Right cardiac atrium (tissue), 5 donors: ENCODE measurements around the gene UGT1A7. TPM values are rescaled to one million over a fixed set of nuclear protein-coding genes. Genes with fewer than 3 reads are reported as not detected.
"Not testable (repeated sequence)": the region's sequence is repeated elsewhere in the genome, so short reads cannot be mapped to it uniquely, and the experiment has no call there.

ENCODE experiments used
- ATAC-seq, 2 donors: fragments of 200-7000 bp; cut with Tn5 transposase; one replicate each; pipeline versions ENCODE4 v1.8.0 to v1.9.1; 2020; ENCODE audit warnings: moderate library complexity in 2 of 2, mild to moderate bottlenecking in 1 of 2
- DNase-seq, 3 donors: peaks; one replicate each; pipeline ENCODE4 v3.0.0-alpha.2; 2020
- H3K27ac ChIP-seq: one replicate; pipeline ENCODE4 v1.5.1; 2013; ENCODE audit warnings: mild to moderate bottlenecking, low read length, control low read depth, moderate library complexity
- H3K27me3 ChIP-seq: one replicate; pipeline ENCODE4 v1.6.1; 2013; ENCODE audit not compliant: control insufficient read depth, insufficient read depth
- H3K4me1 ChIP-seq: one replicate; pipeline ENCODE4 v1.6.1; 2013; ENCODE audit warnings: low read length; ENCODE audit not compliant: control insufficient read depth, insufficient read depth
- H3K4me3 ChIP-seq: one replicate; pipeline ENCODE4 v1.5.1; 2013; ENCODE audit warnings: low read length, control low read depth
- H3K9me3 ChIP-seq: one replicate; pipeline ENCODE4 v1.6.1; 2013; ENCODE audit warnings: low read length; ENCODE audit not compliant: control insufficient read depth
- WGBS: extraction: QIAGEN DNeasy Blood & Tissue Kit; methylation state at CpG from one replicate; pipeline ENCODE4 v1.1.7; 2013; 5-methylcytosine and 5-hydroxymethylcytosine counted together
- intact Hi-C, 4 donors: fragments of 100-400 bp; cut with DNase I; formaldehyde crosslinking; loops; one replicate each; pipeline versions ENCODE4 v1.11.0 to v1.14.0; 2022 to 2023
- polyA plus RNA-seq: library from polyadenylated mRNA; stranded (reverse); fragments of 200-250 nt; gene quantifications from one replicate; pipeline ENCODE4 v1.2.3, GENCODE V29; 2013
- total RNA-seq, 4 donors: library from RNA; stranded (reverse); fragmentation: NEBNext Ultra II Directional; extraction: Animal tissue kit (Norgen Biotek cat#: 25700); gene quantifications; one replicate each; pipeline ENCODE4 v1.2.1, GENCODE V29; 2021
- donor health status: healthy with polysubstance abuse.
- donor health status: DM: no; HTN: yes; CAD: no.
- donor health status: DM: no; HTN: no; CAD: no.
- donor health status: DM: no; HTN: yes; CAD: no; lungs with severe emphysema.
- donor health status: DM: yes; HTN: yes; CAD: no.

Gene UGT1A7
- total and polyA plus RNA-seq, 5 donors, result not detected

GRCh38 chr2:233747283-233747544 is 65.5 kb downstream of the UGT1A7 start:
- Histone ChIP-seq H3K27ac (no peak overlapping the region), H3K9me3 (peaks cover 2% of the 10 kb centered on the region), H3K4me3 (no peak overlapping the region), H3K4me1 (no peaks in the 10 kb centered on the region), H3K27me3 (no peaks in the 10 kb centered on the region)
- DNase-seq, result no peak
- 95% methylated on average over 6 of the region's 6 CpGs for WGBS
- intact Hi-C loops, result no loop called here
- no peak for ATAC-seq

GRCh38 chr2:233750689-233751088 is 69.0 kb downstream of the UGT1A7 start:
- H3K4me3 ChIP-seq, H3K4me1 ChIP-seq, H3K27me3 ChIP-seq, H3K27ac ChIP-seq, H3K9me3 ChIP-seq, ATAC-seq, intact Hi-C loops, DNase-seq: not testable (repeated sequence)
- WGBS, result 65% methylated on average over 2 of the region's 2 CpGs

- intact Hi-C loops, result not testable (repeated sequence)
Observed at GRCh38 chr2:233751212-233752009, 69.7 kb downstream of the UGT1A7 start.

GRCh38 chr2:233754872-233755611 is 73.3 kb downstream of the UGT1A7 start:
- 90% methylated on average over 42 of the region's 44 CpGs for WGBS
- ATAC-seq, result no peak
- no peak overlapping the region for H3K27ac ChIP-seq
- no peak overlapping the region for H3K4me3 ChIP-seq
- H3K27me3 ChIP-seq, result no peaks in the 10 kb centered on the region
- H3K4me1 ChIP-seq, result no peaks in the 10 kb centered on the region
- H3K9me3 ChIP-seq, result peaks cover 2% of the 10 kb centered on the region
- no peak for DNase-seq
- intact Hi-C loops, result no loop called here

More at GRCh38 chr2:233751212-233752009, 69.7 kb downstream of the UGT1A7 start:
- not testable (repeated sequence) for H3K4me1 ChIP-seq, H3K4me3 ChIP-seq, H3K27ac ChIP-seq, DNase-seq, ATAC-seq, H3K27me3 ChIP-seq, H3K9me3 ChIP-seq
- WGBS, result 63% methylated on average over 2 of the region's 2 CpGs

GRCh38 chr2:233756429-233757081 is 74.9 kb downstream of the UGT1A7 start:
- 80% methylated on average over 7 of the region's 7 CpGs for WGBS

GRCh38 chr2:233758141-233758540 is 76.4 kb downstream of the UGT1A7 start:
- Histone ChIP-seq H3K27me3 (no peaks in the 10 kb centered on the region), H3K4me1 (no peaks in the 10 kb centered on the region), H3K9me3 (no peaks in the 10 kb centered on the region), H3K27ac (no peak overlapping the region), H3K4me3 (no peak overlapping the region)
- ATAC-seq (no peak), DNase-seq (no peak)
- intact Hi-C loops, result no loop called here

More at GRCh38 chr2:233756429-233757081, 74.9 kb downstream of the UGT1A7 start:
- ATAC-seq (no peak), DNase-seq (no peak)
- Histone ChIP-seq H3K4me3 (no peak overlapping the region), H3K27ac (no peak overlapping the region), H3K27me3 (no peaks in the 10 kb centered on the region), H3K9me3 (no peaks in the 10 kb centered on the region), H3K4me1 (no peaks in the 10 kb centered on the region)
- intact Hi-C loops, result no loop called here

GRCh38 chr2:233758849-233759248 is 77.1 kb downstream of the UGT1A7 start:
- Histone ChIP-seq H3K27ac (no peak overlapping the region), H3K27me3 (no peaks in the 10 kb centered on the region), H3K4me1 (no peaks in the 10 kb centered on the region), H3K4me3 (no peak overlapping the region), H3K9me3 (no peaks in the 10 kb centered on the region)
- ATAC-seq, result no peak
- DNase-seq, result no peak
- WGBS, result 81% methylated on average over 2 of the region's 2 CpGs
- intact Hi-C loops, result no loop called here

GRCh38 chr2:233760043-233760442 is 78.3 kb downstream of the UGT1A7 start, which contains the start of gene UGT1A1:
Gene UGT1A1 (plus strand): TSS chr2:233760270. CDS start chr2:233760288, 18 bp downstream.
- 90% methylated on average over 6 of the region's 6 CpGs for WGBS
- DNase-seq (no peak), ATAC-seq (no peak)
- no peaks in the 10 kb centered on the region for H3K4me1 ChIP-seq
- H3K4me3 ChIP-seq, result no peak within 1 kb of the TSS
- H3K27ac ChIP-seq, result no peak within 1 kb of the TSS
- H3K9me3 ChIP-seq, result no peaks in the 10 kb centered on the region
- no peaks in the 10 kb centered on the region for H3K27me3 ChIP-seq
- intact Hi-C loops, result no loop called here

- Histone ChIP-seq H3K4me3 (no peak overlapping the region), H3K27ac (no peak overlapping the region), H3K27me3 (no peaks in the 10 kb centered on the region), H3K4me1 (no peaks in the 10 kb centered on the region), H3K9me3 (no peaks in the 10 kb centered on the region)
- ATAC-seq (no peak), DNase-seq (no peak)
- WGBS, result 68% methylated on average over 4 of the region's 4 CpGs
- intact Hi-C loops, result no loop called here
Observed at GRCh38 chr2:233761040-233761769, 79.5 kb downstream of the UGT1A7 start.

- no peak for DNase-seq
- Histone ChIP-seq H3K4me1 (no peaks in the 10 kb centered on the region), H3K27ac (no peak overlapping the region), H3K4me3 (no peak overlapping the region), H3K27me3 (no peaks in the 10 kb centered on the region), H3K9me3 (no peaks in the 10 kb centered on the region)
- ATAC-seq, result no peak
- WGBS, result 63% methylated on average over 7 of the region's 7 CpGs
- intact Hi-C loops, result no loop called here
Observed at GRCh38 chr2:233764264-233764663, 82.6 kb downstream of the UGT1A7 start.

GRCh38 chr2:233764761-233765160 is 83.1 kb downstream of the UGT1A7 start:
- ATAC-seq (no peak), DNase-seq (no peak)
- H3K27me3 ChIP-seq, result no peaks in the 10 kb centered on the region
- H3K4me1 ChIP-seq, result no peaks in the 10 kb centered on the region
- WGBS, result 56% methylated on average over 3 of the region's 3 CpGs
- intact Hi-C loops, result no loop called here
- H3K9me3 ChIP-seq, result no peaks in the 10 kb centered on the region
- no peak overlapping the region for H3K4me3 ChIP-seq
- H3K27ac ChIP-seq, result no peak overlapping the region
